ENCODE data around the gene SOCS1. TPM values are rescaled to one million over a fixed set of nuclear protein-coding genes. Genes with fewer than 3 reads are reported as not detected.

The SOCS1 gene
- total RNA-seq, 1 donor from 2014 or later: 2.9 TPM

DNA sequence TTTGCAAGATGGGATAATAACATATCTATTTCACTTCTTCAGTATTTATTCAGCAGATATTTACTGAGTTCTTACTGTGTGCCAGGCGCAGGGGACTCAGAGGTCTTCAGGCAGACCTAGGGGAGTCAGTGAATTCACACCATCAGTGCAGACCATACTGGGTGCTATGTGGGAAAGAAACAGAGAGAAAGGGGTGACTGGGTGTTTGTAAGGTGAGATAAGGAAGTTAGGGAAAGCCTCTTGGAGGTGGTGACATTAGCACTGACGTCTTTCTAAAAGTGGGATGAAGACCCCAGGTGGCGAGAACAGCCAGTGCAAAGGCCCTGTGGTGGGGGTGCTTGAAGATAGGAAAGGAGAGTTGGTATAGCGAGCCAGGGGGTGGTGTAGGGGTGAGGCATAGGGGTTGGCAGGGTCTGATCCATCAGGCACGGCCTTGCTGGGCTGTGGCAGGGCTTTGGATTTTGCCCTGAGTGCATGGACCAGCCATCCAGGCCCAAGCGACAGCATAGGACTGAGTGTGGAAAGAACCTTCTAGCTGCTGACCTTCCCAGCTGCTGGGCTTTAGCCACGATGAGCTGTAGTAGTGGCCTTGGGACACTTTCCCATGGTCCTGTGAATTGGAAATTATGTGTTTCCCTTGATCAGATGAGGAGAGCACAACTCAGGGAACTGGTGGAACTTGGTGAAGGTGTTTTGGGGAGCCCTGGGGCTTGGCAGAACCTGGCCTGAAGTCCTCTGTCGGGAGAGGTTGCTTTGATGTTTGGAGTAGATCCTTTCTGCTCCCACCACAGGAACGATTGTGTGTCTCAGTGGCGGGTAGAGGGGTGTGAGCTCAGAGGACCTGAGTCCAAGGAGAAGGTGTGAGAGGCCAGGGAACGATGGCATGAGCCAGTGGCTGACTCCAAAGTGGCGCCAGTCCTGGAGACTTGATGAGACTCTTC is 3.9 kb upstream of the SOCS1 start:
- Histone ChIP-seq H3K4me1 (peaks cover 42% of the 10 kb centered on the region), H3K36me3 (no peaks in the 10 kb centered on the region), H3K4me3 (no peak overlapping the region), H3K9me3 (replicated peaks) (no peaks in the 10 kb centered on the region), H3K27ac (replicated peaks) (peak overlapping the region; percentile 73), H3K27me3 (ENCODE audit: low read depth) (no peaks in the 10 kb centered on the region)
- intact Hi-C loops (cut with micrococcal nuclease): loop anchor here (5.0 to 10.0 kb wide), 2 partner anchors 95 to 288 kb away; no protein-coding TSS in a partner anchor
- TF ChIP-seq CTCF (IDR thresholded peaks at IDR 0.05; ENCODE audit: borderline replicate concordance): no peak
- DNase-seq: no peak

- TF ChIP-seq CTCF (IDR thresholded peaks at IDR 0.05; ENCODE audit: borderline replicate concordance): no peak
- no peaks in the 10 kb centered on the region for H3K36me3 ChIP-seq
- H3K27ac ChIP-seq (replicated peaks): peak overlapping the region; percentile 73
- no peaks in the 10 kb centered on the region for H3K27me3 ChIP-seq (ENCODE audit: low read depth)
- peaks cover 53% of the 10 kb centered on the region for H3K4me1 ChIP-seq
- intact Hi-C loops (cut with micrococcal nuclease): loop anchor here (5.0 to 10.0 kb wide), 2 partner anchors 96 to 287 kb away; no protein-coding TSS in a partner anchor
- H3K9me3 ChIP-seq (replicated peaks): no peaks in the 10 kb centered on the region
- peak; percentile 74 for DNase-seq
- H3K4me3 ChIP-seq: peak overlapping the region; percentile 43
Measured at GRCh38 chr16:11258553-11259492, 2.8 kb upstream of the SOCS1 start.

DNA sequence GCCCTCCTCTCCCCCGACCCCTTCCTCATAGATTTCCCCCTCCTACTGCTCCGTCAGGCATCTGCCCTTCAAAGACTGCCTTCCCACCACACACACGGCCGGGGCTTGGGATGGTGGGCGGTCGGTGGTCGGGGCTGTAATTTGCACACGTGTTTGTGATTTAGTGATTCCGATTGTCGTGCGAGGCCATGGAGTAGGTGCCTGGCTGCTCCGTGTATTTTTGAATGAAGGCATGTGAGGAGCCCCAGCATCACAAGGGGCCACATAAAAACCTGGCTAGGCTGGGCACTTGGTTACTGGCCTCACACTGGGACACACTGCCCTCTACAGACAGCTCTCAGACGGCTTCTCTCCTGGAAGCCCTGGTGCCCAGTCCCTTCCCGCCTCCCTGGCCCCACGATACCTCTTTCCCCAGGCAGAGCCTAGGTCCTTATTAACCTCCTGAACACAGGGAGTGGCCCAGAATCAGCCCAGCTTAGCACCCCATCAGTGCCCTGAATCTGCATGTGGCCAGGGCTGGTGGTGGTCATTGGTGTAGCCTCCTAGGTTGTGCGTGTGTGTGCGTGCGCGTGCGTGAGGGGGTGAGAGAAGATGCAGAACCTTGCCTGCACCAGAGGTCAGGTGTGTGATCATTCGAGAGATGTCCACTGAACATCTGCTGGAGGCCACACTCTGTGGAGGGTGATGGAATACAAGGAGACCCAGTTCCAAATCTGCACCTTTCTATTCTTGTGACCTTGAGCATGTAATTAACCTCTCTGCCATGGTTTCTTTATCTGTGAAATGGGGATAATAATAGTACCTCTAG is 1.3 kb upstream of the SOCS1 start:
- Histone ChIP-seq H3K36me3 (no peaks in the 10 kb centered on the region), H3K27me3 (ENCODE audit: low read depth) (no peaks in the 10 kb centered on the region), H3K4me3 (peak overlapping the region; percentile 90), H3K27ac (replicated peaks) (peak overlapping the region; percentile 100), H3K4me1 (peaks cover 58% of the 10 kb centered on the region), H3K9me3 (replicated peaks) (no peaks in the 10 kb centered on the region)
- DNase-seq: peak; percentile 79
- TF ChIP-seq CTCF (IDR thresholded peaks at IDR 0.05; ENCODE audit: borderline replicate concordance): peak; percentile 86
- intact Hi-C loops (cut with micrococcal nuclease): loop anchor here (5.0 to 10.0 kb wide), 2 partner anchors 97 to 285 kb away; no protein-coding TSS in a partner anchor

GRCh38 chr16:11256661-11257130 is 692 bp upstream of the SOCS1 start:
- Histone ChIP-seq H3K36me3 (no peaks in the 10 kb centered on the region), H3K9me3 (replicated peaks) (no peaks in the 10 kb centered on the region), H3K27me3 (ENCODE audit: low read depth) (no peaks in the 10 kb centered on the region), H3K27ac (replicated peaks) (peak overlapping the region; percentile 100), H3K4me3 (peak overlapping the region; percentile 90), H3K4me1 (peaks cover 58% of the 10 kb centered on the region)
- intact Hi-C loops (cut with micrococcal nuclease): loop anchor here (5.0 to 10.0 kb wide), 2 partner anchors 98 to 284 kb away; no protein-coding TSS in a partner anchor
- peak; percentile 76 for DNase-seq
- TF ChIP-seq CTCF (IDR thresholded peaks at IDR 0.05; ENCODE audit: borderline replicate concordance): no peak

All from left ventricle myocardium inferior (tissue), 1 donor.